Activated CD8-positive, alpha-beta memory T cell treated with anti-CD3 and anti-CD28 coated beads, Interleukin-2, amount 10 ng/mL, durations not matched to agents 7 days and 5 days (primary cell): ENCODE data around the gene OMP. TPM values are rescaled to one million over a fixed set of nuclear protein-coding genes. Genes with fewer than 3 reads are reported as not detected.
A peak's percentile ranks its signal among the peaks of the same experiment; 100 is the strongest.

Source experiments
- ATAC-seq: fragments of 150-1000 bp; cut with Tn5 transposase; one replicate; pipeline ENCODE4 v1.10.0; 2021; ENCODE audit warnings: moderate library complexity
- CTCF ChIA-PET: fragments of 350-600 bp; sonication (Branson Sonifier 250); formaldehyde crosslinking; loops from one replicate; lab custom pipeline; 2021; ENCODE audit warnings: antibody characterized with exemption; lab: Charles Lee
- DNase-seq: peaks from one replicate; pipeline ENCODE4 v3.0.0-alpha.2; 2020
- H3K27ac Mint-ChIP-seq: one replicate; pipeline ENCODE4 v1.8.0; 2021; ENCODE audit warnings: mild to moderate bottlenecking, mixed read lengths
- H3K27me3 Mint-ChIP-seq: one replicate; pipeline ENCODE4 v1.8.0; 2021; ENCODE audit warnings: mixed read lengths
- H3K36me3 Mint-ChIP-seq: one replicate; pipeline ENCODE4 v1.8.0; 2021; ENCODE audit warnings: mild to moderate bottlenecking, mixed read lengths
- H3K4me1 Mint-ChIP-seq: one replicate; pipeline ENCODE4 v1.8.0; 2021; ENCODE audit warnings: mixed read lengths
- H3K4me3 Mint-ChIP-seq: one replicate; pipeline ENCODE4 v1.8.0; 2021; ENCODE audit warnings: mild to moderate bottlenecking, moderate library complexity, mixed read lengths
- H3K9me3 Mint-ChIP-seq: one replicate; pipeline ENCODE4 v1.8.0; 2022; ENCODE audit warnings: low read depth, mixed read lengths
- total RNA-seq, 2 experiments: library from RNA; stranded (reverse); gene quantifications; one replicate each; pipeline ENCODE4 v1.2.3, GENCODE V29; 2021

OMP gene
- total RNA-seq, 2 experiments from 2014 or later = not detected

GRCh38 chr11:77072851-77073327, 29.8 kb upstream of the OMP start:
- Mint-ChIP-seq H3K36me3 (no peaks in the 10 kb centered on the region), H3K27me3 (peaks cover 28% of the 10 kb centered on the region), H3K9me3 (no peaks in the 10 kb centered on the region), H3K27ac (no peak overlapping the region), H3K4me3 (no peak overlapping the region), H3K4me1 (peaks cover 24% of the 10 kb centered on the region)
- peak; percentile 76 for DNase-seq
- peak; percentile 62 for ATAC-seq
- CTCF ChIA-PET = interaction anchor here (0.9 to 2.4 kb wide), 3 partner anchors 9 to 26 kb away, joined by 3 to 12 read pairs (median 3); no protein-coding TSS in a partner anchor

- DNase-seq (no peak), ATAC-seq (peak; percentile 72)
- Mint-ChIP-seq H3K9me3 (peaks cover 2% of the 10 kb centered on the region), H3K4me1 (peaks cover 24% of the 10 kb centered on the region), H3K27ac (no peak overlapping the region), H3K27me3 (peaks cover 30% of the 10 kb centered on the region), H3K4me3 (no peak overlapping the region), H3K36me3 (no peaks in the 10 kb centered on the region)
- CTCF ChIA-PET = interaction anchor here (0.9 to 2.4 kb wide), 3 partner anchors 9 to 26 kb away, joined by 3 to 12 read pairs (median 3); no protein-coding TSS in a partner anchor
These were observed 29.2 kb upstream of the OMP start for GRCh38 chr11:77073328-77074001.

- H3K27me3 Mint-ChIP-seq = peaks cover 25% of the 10 kb centered on the region
- ATAC-seq (no peak), DNase-seq (no peak)
- CTCF ChIA-PET = interaction anchor here (2.4 kb wide), 1 partner anchor 17 kb away, joined by 12 read pairs; no protein-coding TSS in a partner anchor
- H3K4me1 Mint-ChIP-seq = peaks cover 24% of the 10 kb centered on the region
- H3K27ac Mint-ChIP-seq = no peak overlapping the region
- H3K4me3 Mint-ChIP-seq = no peak overlapping the region
- no peaks in the 10 kb centered on the region for H3K36me3 Mint-ChIP-seq
- peaks cover 2% of the 10 kb centered on the region for H3K9me3 Mint-ChIP-seq
These were observed 28.4 kb upstream of the OMP start for GRCh38 chr11:77074205-77074604.

- Mint-ChIP-seq H3K27ac (no peak overlapping the region), H3K36me3 (no peaks in the 10 kb centered on the region), H3K4me3 (no peak overlapping the region), H3K27me3 (peaks cover 25% of the 10 kb centered on the region), H3K9me3 (peaks cover 2% of the 10 kb centered on the region), H3K4me1 (peaks cover 24% of the 10 kb centered on the region)
- CTCF ChIA-PET = interaction anchor here (2.4 kb wide), 1 partner anchor 16 kb away, joined by 12 read pairs; no protein-coding TSS in a partner anchor
- ATAC-seq (no peak), DNase-seq (no peak)
These were observed 27.9 kb upstream of the OMP start for GRCh38 chr11:77074626-77075221.

- H3K36me3 Mint-ChIP-seq = no peaks in the 10 kb centered on the region
- no peak overlapping the region for H3K27ac Mint-ChIP-seq
- peaks cover 2% of the 10 kb centered on the region for H3K9me3 Mint-ChIP-seq
- no peak for ATAC-seq
- H3K4me3 Mint-ChIP-seq = no peak overlapping the region
- CTCF ChIA-PET = interaction anchor here (0.7 to 0.9 kb wide), 2 partner anchors 28 to 156 kb away, joined by 3 read pairs; no protein-coding TSS in a partner anchor
- H3K27me3 Mint-ChIP-seq = peaks cover 23% of the 10 kb centered on the region
- DNase-seq = no peak
- H3K4me1 Mint-ChIP-seq = peaks cover 27% of the 10 kb centered on the region
These were observed 27.2 kb upstream of the OMP start for GRCh38 chr11:77075425-77075905.

GRCh38 chr11:77079666-77080065, 23.0 kb upstream of the OMP start:
- Mint-ChIP-seq H3K4me3 (no peak overlapping the region), H3K9me3 (peaks cover 2% of the 10 kb centered on the region), H3K4me1 (peaks cover 21% of the 10 kb centered on the region), H3K36me3 (no peaks in the 10 kb centered on the region), H3K27ac (no peak overlapping the region), H3K27me3 (peaks cover 16% of the 10 kb centered on the region)
- ATAC-seq = no peak
- CTCF ChIA-PET = interaction anchor here (0.8 to 4.7 kb wide), 4 partner anchors 9 to 34 kb away, joined by 3 to 51 read pairs (median 3); no protein-coding TSS in a partner anchor
- DNase-seq = no peak

- Mint-ChIP-seq H3K4me3 (no peak overlapping the region), H3K36me3 (no peaks in the 10 kb centered on the region), H3K27ac (no peak overlapping the region), H3K9me3 (peaks cover 2% of the 10 kb centered on the region), H3K27me3 (peaks cover 16% of the 10 kb centered on the region), H3K4me1 (peaks cover 21% of the 10 kb centered on the region)
- ATAC-seq (no peak), DNase-seq (no peak)
- CTCF ChIA-PET = interaction anchor here (4.7 kb wide), 1 partner anchor 11 kb away, joined by 51 read pairs; no protein-coding TSS in a partner anchor
These were observed 21.9 kb upstream of the OMP start for GRCh38 chr11:77080643-77081210.

- Mint-ChIP-seq H3K9me3 (peaks cover 2% of the 10 kb centered on the region), H3K4me3 (no peak overlapping the region), H3K36me3 (no peaks in the 10 kb centered on the region), H3K27ac (no peak overlapping the region), H3K27me3 (peaks cover 15% of the 10 kb centered on the region), H3K4me1 (peaks cover 20% of the 10 kb centered on the region)
- ATAC-seq = no peak
- CTCF ChIA-PET = interaction anchor here (1.0 to 4.7 kb wide), 2 partner anchors 10 to 46 kb away, joined by 3 to 51 read pairs; no protein-coding TSS in a partner anchor
- no peak for DNase-seq
These were observed 21.2 kb upstream of the OMP start for GRCh38 chr11:77081381-77081851.

GRCh38 chr11:77081976-77082836, 20.4 kb upstream of the OMP start:
- Mint-ChIP-seq H3K27ac (peak overlapping the region; percentile 96), H3K27me3 (peaks cover 9% of the 10 kb centered on the region), H3K9me3 (peaks cover 2% of the 10 kb centered on the region), H3K4me3 (peak overlapping the region; percentile 65), H3K36me3 (no peaks in the 10 kb centered on the region), H3K4me1 (peaks cover 19% of the 10 kb centered on the region)
- CTCF ChIA-PET = interaction anchor here (0.7 to 4.7 kb wide), 8 partner anchors 9 to 164 kb away, joined by 3 to 51 read pairs (median 4); no protein-coding TSS in a partner anchor
- no peak for DNase-seq
- ATAC-seq = peak; percentile 17

- Mint-ChIP-seq H3K4me1 (peaks cover 19% of the 10 kb centered on the region), H3K27me3 (peaks cover 5% of the 10 kb centered on the region), H3K36me3 (no peaks in the 10 kb centered on the region), H3K27ac (peak overlapping the region; percentile 96), H3K9me3 (peaks cover 2% of the 10 kb centered on the region), H3K4me3 (peak overlapping the region; percentile 65)
- CTCF ChIA-PET = interaction anchor here (0.8 to 4.7 kb wide), 7 partner anchors 9 to 165 kb away, joined by 3 to 51 read pairs (median 4); no protein-coding TSS in a partner anchor
- DNase-seq = peak; percentile 83
- peak; percentile 95 for ATAC-seq
These were observed 19.6 kb upstream of the OMP start for GRCh38 chr11:77082838-77083565.

- no peak for DNase-seq
- no peaks in the 10 kb centered on the region for H3K36me3 Mint-ChIP-seq
These were observed 18.9 kb upstream of the OMP start for GRCh38 chr11:77083566-77084245.

More at GRCh38 chr11:77083566-77084245, 18.9 kb upstream of the OMP start:
- Mint-ChIP-seq H3K27me3 (no peaks in the 10 kb centered on the region), H3K27ac (no peak overlapping the region), H3K9me3 (no peaks in the 10 kb centered on the region), H3K4me1 (peaks cover 19% of the 10 kb centered on the region), H3K4me3 (no peak overlapping the region)
- CTCF ChIA-PET = interaction anchor here (0.8 to 4.7 kb wide), 5 partner anchors 8 to 43 kb away, joined by 3 to 51 read pairs (median 5); no protein-coding TSS in a partner anchor
- no peak for ATAC-seq
